CD4-positive, alpha-beta memory T cell (primary cell): ENCODE data around the gene EIF3M. TPM values are rescaled to one million over a fixed set of nuclear protein-coding genes. Genes with fewer than 3 reads are reported as not detected.

Experiments used
- CTCF ChIA-PET: fragments of 350-600 bp; sonication (Branson Sonifier 250); formaldehyde crosslinking; loops from one replicate; lab custom pipeline; 2021; ENCODE audit warnings: inconsistent platforms; ENCODE audit not compliant: partially characterized antibody; lab: Charles Lee
- POLR2A ChIA-PET: fragments of 350-600 bp; sonication (Branson Sonifier 250); formaldehyde crosslinking; loops from one replicate; lab custom pipeline; 2021; ENCODE audit not compliant: partially characterized antibody; lab: Charles Lee
- DNase-seq, 5 donors: peaks; one replicate each; pipeline versions ENCODE4 v3.0.0 to v3.0.0-alpha.2; 2020 to 2022; ENCODE audit warnings: mixed read lengths in 1 of 5
- H3K27ac ChIP-seq: one replicate; pipeline ENCODE4 v1.7.0; 2013; ENCODE audit warnings: low read depth, low read length
- H3K27me3 ChIP-seq: 2 replicates; pipeline ENCODE4 v1.7.0; 2013; ENCODE audit warnings: mild to moderate bottlenecking, low read length, moderate library complexity; ENCODE audit not compliant: insufficient read depth
- H3K36me3 ChIP-seq: 2 replicates; pipeline ENCODE4 v1.7.0; 2013; ENCODE audit warnings: mild to moderate bottlenecking, low read length, moderate library complexity; ENCODE audit not compliant: insufficient read depth
- H3K4me1 ChIP-seq: 2 replicates; pipeline ENCODE4 v1.7.0; 2013; ENCODE audit warnings: mild to moderate bottlenecking, low read length, moderate library complexity; ENCODE audit not compliant: insufficient read depth
- H3K4me3 ChIP-seq, 2 donors: one replicate each; pipeline ENCODE4 v1.7.0; 2013; ENCODE audit warnings: low read length in 2 of 2, mild to moderate bottlenecking in 1 of 2
- H3K9me3 ChIP-seq, 2 donors: one replicate each; pipeline ENCODE4 v1.7.0; 2013; ENCODE audit warnings: low read length in 2 of 2, control low read depth in 1 of 2; ENCODE audit not compliant: control insufficient read depth in 1 of 2
- H3K27ac Mint-ChIP-seq, 7 donors: one replicate each; pipeline ENCODE4 v1.8.0; 2020 to 2021; ENCODE audit warnings: mixed read lengths in 7 of 7, mild to moderate bottlenecking in 6 of 7, inconsistent platforms in 3 of 7, moderate library complexity in 3 of 7
- H3K27me3 Mint-ChIP-seq, 2 donors: one replicate each; pipeline ENCODE4 v1.8.0; 2020 to 2021; ENCODE audit warnings: mixed read lengths in 2 of 2
- H3K36me3 Mint-ChIP-seq, 2 donors: one replicate each; pipeline ENCODE4 v1.8.0; 2020 to 2021; ENCODE audit warnings: mixed read lengths in 2 of 2, inconsistent platforms in 1 of 2, mild to moderate bottlenecking in 1 of 2
- H3K4me1 Mint-ChIP-seq, 4 donors: one replicate each; pipeline ENCODE4 v1.8.0; 2020 to 2021; ENCODE audit warnings: mixed read lengths in 4 of 4, mild to moderate bottlenecking in 1 of 4
- H3K4me3 Mint-ChIP-seq, 8 donors: one replicate each; pipeline ENCODE4 v1.8.0; 2020 to 2021; ENCODE audit warnings: mixed read lengths in 8 of 8, mild to moderate bottlenecking in 7 of 8, moderate library complexity in 6 of 8, inconsistent platforms in 3 of 8
- H3K9me3 Mint-ChIP-seq, 8 donors: one replicate each; pipeline ENCODE4 v1.8.0; 2020 to 2021; ENCODE audit warnings: mixed read lengths in 8 of 8, mild to moderate bottlenecking in 5 of 8, inconsistent platforms in 3 of 8, moderate library complexity in 1 of 8
- intact Hi-C: fragments of 100-400 bp; cut with micrococcal nuclease; formaldehyde crosslinking; loops from one replicate; pipeline ENCODE4 v1.15.1; 2023
- polyA plus RNA-seq, 2 donors: library from polyadenylated mRNA; unstranded; fragments of 300-500 nt; fragmentation: Illumina TruSeq; gene quantifications; one replicate each; pipeline ENCODE4 v1.2.3, GENCODE V29; 2021
- total RNA-seq, 2 experiments: library from RNA; stranded (reverse); gene quantifications; one replicate each; pipeline ENCODE4 v1.2.3, GENCODE V29; 2021

EIF3M gene
- total and polyA plus RNA-seq, 4 experiments from 2014 or later = 214 to 321 (median 263) TPM

DNA sequence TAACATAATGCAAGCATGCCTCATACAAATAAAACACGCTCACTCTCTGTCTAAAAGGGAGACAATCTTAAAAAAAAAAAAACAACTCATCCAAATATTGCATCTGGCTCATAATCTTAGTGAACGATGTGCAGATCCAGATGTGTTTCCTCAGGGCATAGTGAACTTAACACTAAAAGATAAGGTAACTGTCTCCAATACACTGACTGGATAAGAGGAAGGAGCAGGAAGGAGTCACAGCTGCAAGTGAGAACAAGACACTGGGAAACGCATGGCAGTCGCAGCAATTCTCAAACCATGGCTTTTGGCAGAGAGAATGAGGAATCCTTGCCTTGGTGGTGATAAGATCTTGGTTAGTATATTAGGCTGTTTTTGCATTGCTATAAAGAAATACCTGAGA, 9.2 kb upstream of the EIF3M start:
- H3K27me3 Mint-ChIP-seq = peaks cover 6 to 13% of the 10 kb centered on the region in 2 donors
- H3K27me3 ChIP-seq = no peaks in the 10 kb centered on the region
- POLR2A ChIA-PET = no interaction called here
- H3K36me3 Mint-ChIP-seq = no peaks in the 10 kb centered on the region
- no peaks in the 10 kb centered on the region for H3K4me1 ChIP-seq
- no peak overlapping the region for H3K27ac Mint-ChIP-seq
- no peak overlapping the region for H3K4me3 Mint-ChIP-seq
- H3K36me3 ChIP-seq = no peaks in the 10 kb centered on the region
- no peak for DNase-seq
- intact Hi-C loops = no loop called here
- peaks cover 0 to 1% (median 0%) of the 10 kb centered on the region in 8 donors for H3K9me3 Mint-ChIP-seq
- no peaks in the 10 kb centered on the region for H3K9me3 ChIP-seq
- CTCF ChIA-PET = no interaction called here
- H3K4me1 Mint-ChIP-seq = peaks cover 0 to 4% (median under 1%) of the 10 kb centered on the region in 4 donors
- no peak overlapping the region for H3K27ac ChIP-seq
- no peak overlapping the region for H3K4me3 ChIP-seq

DNA sequence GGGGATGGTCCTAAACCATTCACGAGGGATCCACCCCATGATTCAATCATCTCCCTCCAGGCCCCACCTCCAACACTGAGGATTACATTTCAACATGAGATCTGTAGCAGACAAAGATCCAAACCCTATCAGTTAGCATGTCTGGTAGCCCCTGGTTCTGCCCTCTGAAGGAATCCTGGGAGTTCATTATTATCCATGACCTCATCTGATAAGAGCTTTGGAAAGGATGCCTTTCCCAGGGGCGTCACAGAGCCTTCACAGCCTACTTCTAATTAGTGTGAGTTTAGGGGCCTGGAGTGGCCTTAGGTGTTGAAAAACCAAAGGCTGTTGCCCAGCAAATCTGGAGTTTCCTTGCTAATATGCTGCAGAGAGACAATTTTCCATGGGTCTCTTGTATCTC, 8.6 kb upstream of the EIF3M start:
- no peak for DNase-seq
- H3K27me3 Mint-ChIP-seq = peaks cover 6 to 13% of the 10 kb centered on the region in 2 donors
- H3K4me1 Mint-ChIP-seq = peaks cover 0 to 4% (median under 1%) of the 10 kb centered on the region in 4 donors

DNA sequence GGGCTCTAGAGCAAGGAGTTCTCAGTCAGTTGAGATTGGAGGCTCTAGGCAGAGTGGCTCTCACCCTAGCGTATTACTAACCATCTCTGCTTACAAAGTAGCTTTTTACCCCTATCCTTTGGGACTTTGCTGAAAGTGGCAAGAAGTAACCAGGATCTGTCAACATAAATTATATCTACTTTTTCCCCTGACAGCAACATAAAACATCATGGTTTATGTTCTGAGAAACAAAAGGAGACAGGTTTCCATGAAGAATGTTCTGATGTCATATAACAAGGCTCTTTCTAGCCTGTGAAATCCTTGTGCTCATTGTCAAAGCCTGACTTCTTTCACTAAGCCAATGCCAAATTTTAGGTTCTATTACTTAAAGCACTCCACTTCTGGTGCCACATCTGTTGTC, 7.2 kb upstream of the EIF3M start:
- POLR2A ChIA-PET = no interaction called here
- H3K36me3 ChIP-seq = no peaks in the 10 kb centered on the region
- DNase-seq = no peak
- H3K4me1 ChIP-seq = no peaks in the 10 kb centered on the region
- intact Hi-C loops = no loop called here
- CTCF ChIA-PET = interaction anchor here (0.8 kb wide), 1 partner anchor 12 kb away, joined by 3 read pairs; no protein-coding TSS in a partner anchor
- no peak overlapping the region for H3K4me3 ChIP-seq
- no peak overlapping the region for H3K27ac ChIP-seq
- H3K27me3 ChIP-seq = no peaks in the 10 kb centered on the region
- Mint-ChIP-seq H3K36me3 (no peaks in the 10 kb centered on the region), H3K27ac (no peak overlapping the region), H3K4me3 (no peak overlapping the region), H3K9me3 (peaks cover 0 to 1% (median 0%) of the 10 kb centered on the region in 8 donors), H3K27me3 (peaks cover 0 to 7% of the 10 kb centered on the region in 2 donors), H3K4me1 (peaks cover 0 to 3% (median under 1%) of the 10 kb centered on the region in 4 donors)
- H3K9me3 ChIP-seq = no peaks in the 10 kb centered on the region

More for the DNA sequence above, 8.6 kb upstream of the EIF3M start:
- Mint-ChIP-seq H3K4me3 (no peak overlapping the region), H3K36me3 (no peaks in the 10 kb centered on the region), H3K9me3 (peaks cover 0 to 1% (median 0%) of the 10 kb centered on the region in 8 donors), H3K27ac (no peak overlapping the region)
- H3K4me1 ChIP-seq = no peaks in the 10 kb centered on the region
- no peak overlapping the region for H3K4me3 ChIP-seq
- POLR2A ChIA-PET = no interaction called here
- H3K27ac ChIP-seq = no peak overlapping the region
- CTCF ChIA-PET = no interaction called here
- intact Hi-C loops = no loop called here
- H3K9me3 ChIP-seq = no peaks in the 10 kb centered on the region
- no peaks in the 10 kb centered on the region for H3K27me3 ChIP-seq
- H3K36me3 ChIP-seq = no peaks in the 10 kb centered on the region

DNA sequence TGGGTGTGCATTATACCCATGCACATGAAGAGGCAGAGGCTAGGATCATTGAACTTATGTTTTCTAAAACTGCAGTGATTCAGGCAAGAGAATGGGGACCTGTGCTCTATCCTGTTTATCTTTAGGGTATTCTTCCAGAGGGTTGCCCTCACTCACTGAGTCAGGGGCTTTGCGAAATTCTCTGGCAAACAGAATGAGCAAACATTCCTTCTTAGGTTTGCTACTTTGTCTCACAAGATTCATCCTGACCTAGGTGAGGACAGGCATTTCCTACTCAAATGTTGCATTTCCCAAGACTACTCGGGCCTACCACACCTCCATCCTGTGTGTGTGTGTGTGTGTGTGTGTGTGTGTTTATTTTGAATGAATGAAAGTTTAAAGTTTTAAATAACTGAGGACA, 2.7 kb upstream of the EIF3M start:
- no peaks in the 10 kb centered on the region for H3K27me3 ChIP-seq
- intact Hi-C loops = loop anchor here (5.0 to 10.0 kb wide), 4 partner anchors 486 to 1776 kb away; partner anchors contain the start of genes ABTB2, DCDC1, DNAJC24 and ELP4
- CTCF ChIA-PET = no interaction called here
- H3K9me3 ChIP-seq = no peaks in the 10 kb centered on the region
- no peak overlapping the region for H3K27ac ChIP-seq
- H3K4me3 Mint-ChIP-seq = no peak overlapping the region
- peaks cover 16 to 28% (median 19%) of the 10 kb centered on the region in 4 donors for H3K4me1 Mint-ChIP-seq
- no peaks in the 10 kb centered on the region for H3K36me3 ChIP-seq
- no peak for DNase-seq
- H3K27me3 Mint-ChIP-seq = no peaks in the 10 kb centered on the region
- no peak overlapping the region for H3K27ac Mint-ChIP-seq
- peaks cover 0 to 20% of the 10 kb centered on the region in 2 donors for H3K36me3 Mint-ChIP-seq
- POLR2A ChIA-PET = no interaction called here
- no peak overlapping the region for H3K4me3 ChIP-seq
- H3K9me3 Mint-ChIP-seq = no peaks in the 10 kb centered on the region
- H3K4me1 ChIP-seq = peaks cover 14% of the 10 kb centered on the region

DNA sequence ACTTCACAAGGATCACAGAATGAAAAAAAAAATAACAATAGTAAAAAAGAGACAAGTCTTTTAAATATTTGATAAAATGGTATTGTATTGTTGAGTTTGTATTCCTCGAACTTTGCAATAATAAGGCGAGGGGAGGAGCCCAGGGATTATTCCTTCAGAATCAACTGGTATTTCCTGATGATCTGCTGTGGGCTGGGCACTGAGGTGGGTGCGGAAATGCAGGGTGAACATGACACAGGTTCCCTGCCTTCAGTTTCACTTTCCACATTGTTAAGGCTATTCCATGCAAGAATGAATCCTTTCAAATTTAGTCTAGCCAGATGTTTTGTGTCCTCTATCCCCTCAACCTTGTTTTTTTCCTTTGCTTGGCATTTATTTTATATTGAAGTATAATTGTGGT, 2.1 kb upstream of the EIF3M start:
- Mint-ChIP-seq H3K4me1 (peaks cover 20 to 34% (median 25%) of the 10 kb centered on the region in 4 donors), H3K27ac (peak overlapping the region in 1 of 7 donors; percentile 21), H3K27me3 (no peaks in the 10 kb centered on the region), H3K4me3 (no peak overlapping the region), H3K36me3 (peaks cover 1 to 22% of the 10 kb centered on the region in 2 donors), H3K9me3 (no peaks in the 10 kb centered on the region)
- intact Hi-C loops = loop anchor here (5.0 to 10.0 kb wide), 4 partner anchors 487 to 1776 kb away; partner anchors contain the start of genes ABTB2, DCDC1, DNAJC24 and ELP4
- Histone ChIP-seq H3K27ac (no peak overlapping the region), H3K4me1 (peaks cover 20% of the 10 kb centered on the region), H3K4me3 (no peak overlapping the region), H3K27me3 (no peaks in the 10 kb centered on the region), H3K36me3 (no peaks in the 10 kb centered on the region), H3K9me3 (no peaks in the 10 kb centered on the region)
- DNase-seq = no peak
- ChIA-PET POLR2A (no interaction called here), CTCF (no interaction called here)

DNA sequence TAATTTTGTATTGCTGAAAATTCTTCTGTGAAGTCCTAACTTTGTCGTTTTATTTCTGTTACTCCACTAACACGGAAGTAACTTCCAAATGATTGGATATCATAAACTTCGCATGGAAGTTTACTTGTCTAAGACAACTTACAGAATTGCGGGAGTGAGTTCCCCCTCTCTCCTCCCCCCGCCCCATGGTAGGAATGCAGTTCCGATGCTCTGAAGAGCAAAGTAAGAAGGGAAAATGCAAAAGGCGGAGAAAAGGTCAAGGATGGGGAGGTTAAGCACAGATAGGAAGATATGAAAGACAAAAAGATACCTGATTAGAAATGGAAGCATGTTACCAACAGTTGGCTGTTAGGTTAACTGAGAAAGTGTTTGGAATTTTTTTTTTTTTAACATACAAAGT, 1.3 kb downstream of the EIF3M start:
- Histone ChIP-seq H3K9me3 (no peaks in the 10 kb centered on the region), H3K27me3 (no peaks in the 10 kb centered on the region), H3K27ac (peak overlapping the region; percentile 93), H3K4me1 (peaks cover 44% of the 10 kb centered on the region), H3K4me3 (peak overlapping the region; percentile 73 to 89), H3K36me3 (peaks cover 12% of the 10 kb centered on the region)
- Mint-ChIP-seq H3K9me3 (no peaks in the 10 kb centered on the region), H3K36me3 (peaks cover 19 to 39% of the 10 kb centered on the region in 2 donors), H3K4me3 (peak overlapping the region; percentile 94 to 99 (median 97)), H3K27me3 (no peaks in the 10 kb centered on the region), H3K4me1 (peaks cover 34 to 59% (median 43%) of the 10 kb centered on the region in 4 donors), H3K27ac (peak overlapping the region; percentile 47 to 99 (median 98))
- CTCF ChIA-PET = no interaction called here
- POLR2A ChIA-PET = interaction anchor here (1.3 to 2.1 kb wide), 3 partner anchors 454 to 1215 kb away, joined by 3 to 8 read pairs (median 7); partner anchors contain the start of genes CSTF3, DCDC1, DNAJC24 and TCP11L1
- intact Hi-C loops = loop anchor here (5.0 to 10.0 kb wide), 5 partner anchors 490 to 1772 kb away; partner anchors contain the start of genes ABTB2, DCDC1, DNAJC24 and ELP4
- no peak for DNase-seq

DNA sequence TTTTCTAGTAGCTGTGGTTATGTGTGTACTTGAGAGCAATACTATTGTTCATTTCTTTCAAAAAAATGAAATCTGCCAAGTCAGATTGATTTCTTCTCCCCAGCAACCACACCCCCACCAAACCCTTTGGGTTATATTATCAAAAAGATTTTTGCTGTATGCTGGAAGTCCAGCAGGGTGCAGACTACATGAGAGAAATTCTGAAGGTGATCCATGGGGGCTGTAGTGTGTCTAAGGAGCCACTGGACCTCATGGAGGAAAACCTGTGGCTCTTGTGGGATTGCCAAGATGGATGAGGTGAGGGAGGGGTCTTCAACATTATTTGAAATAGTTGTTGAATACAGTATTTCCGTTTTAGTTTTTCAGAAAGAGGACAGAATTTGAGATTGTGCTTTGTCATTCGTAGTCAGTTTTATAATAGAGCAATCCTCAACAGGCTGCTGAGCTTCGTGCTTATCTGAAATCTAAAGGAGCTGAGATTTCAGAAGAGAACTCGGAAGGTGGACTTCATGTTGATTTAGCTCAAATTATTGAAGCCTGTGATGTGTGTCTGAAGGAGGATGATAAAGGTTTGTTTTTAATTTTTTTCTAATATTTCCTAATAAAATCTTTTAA, 3.1 kb downstream of the EIF3M start:
- Histone ChIP-seq H3K4me1 (peaks cover 44% of the 10 kb centered on the region), H3K9me3 (no peaks in the 10 kb centered on the region), H3K27ac (no peak overlapping the region), H3K36me3 (peaks cover 24% of the 10 kb centered on the region), H3K4me3 (no peak overlapping the region), H3K27me3 (no peaks in the 10 kb centered on the region)
- peak overlapping the region in 5 of 8 donors; percentile 44 to 73 (median 49) for H3K4me3 Mint-ChIP-seq
- intact Hi-C loops = loop anchor here (5.0 to 10.0 kb wide), 2 partner anchors 492 to 671 kb away; partner anchors contain the start of genes HIPK3 and RCN1
- CTCF ChIA-PET = interaction anchor here (1.1 kb wide), 1 partner anchor 10 kb away, joined by 3 read pairs; no protein-coding TSS in a partner anchor
- no peaks in the 10 kb centered on the region for H3K9me3 Mint-ChIP-seq
- H3K4me1 Mint-ChIP-seq = peaks cover 37 to 67% (median 48%) of the 10 kb centered on the region in 4 donors
- H3K27me3 Mint-ChIP-seq = no peaks in the 10 kb centered on the region
- H3K27ac Mint-ChIP-seq = peak overlapping the region in 2 of 7 donors; percentile 55 to 95
- POLR2A ChIA-PET = no interaction called here
- DNase-seq = no peak
- H3K36me3 Mint-ChIP-seq = peaks cover 27 to 56% of the 10 kb centered on the region in 2 donors
